GM18502 (cell line): ENCODE measurements around the gene ATXN7L1.
"Not testable (repeated sequence)": the region's sequence is repeated elsewhere in the genome, so short reads cannot be mapped to it uniquely, and the experiment has no call there.

Experiments used
- ATAC-seq: cut with Tn5 transposase; IDR thresholded peaks from one replicate; pipeline ENCODE4 v1.9.1; 2021; ENCODE audit warnings: mild to moderate bottlenecking; ENCODE audit not compliant: unreplicated experiment, poor library complexity

The ATXN7L1 gene

GRCh38 chr7:105715528-105715927 is 160.9 kb downstream of the ATXN7L1 start:
- no peak for ATAC-seq

GRCh38 chr7:105713488-105714465 is 162.6 kb downstream of the ATXN7L1 start:
- ATAC-seq, result no peak

GRCh38 chr7:105712877-105713276 is 163.5 kb downstream of the ATXN7L1 start:
- no peak for ATAC-seq

GRCh38 chr7:105711726-105712402 is 164.5 kb downstream of the ATXN7L1 start:
- no peak for ATAC-seq

- not testable (repeated sequence) for ATAC-seq
Observed at GRCh38 chr7:105710720-105711119, 165.7 kb downstream of the ATXN7L1 start.

- ATAC-seq, result no peak
Observed at GRCh38 chr7:105708763-105709080, 167.7 kb downstream of the ATXN7L1 start.

GRCh38 chr7:105707967-105708762 is 168.2 kb downstream of the ATXN7L1 start:
- no peak for ATAC-seq

- no peak for ATAC-seq
Observed at GRCh38 chr7:105707381-105707780, 169.0 kb downstream of the ATXN7L1 start.

- no peak for ATAC-seq
Observed at GRCh38 chr7:105705427-105705826, 171.0 kb downstream of the ATXN7L1 start.

- ATAC-seq, result no peak
Observed at GRCh38 chr7:105703207-105703930, 173.0 kb downstream of the ATXN7L1 start.

GRCh38 chr7:105699568-105700236 is 176.7 kb downstream of the ATXN7L1 start:
- ATAC-seq, result no peak

- no peak for ATAC-seq
Observed at GRCh38 chr7:105698531-105698930, 177.9 kb downstream of the ATXN7L1 start.

- no peak for ATAC-seq
Observed at GRCh38 chr7:105697753-105698152, 178.6 kb downstream of the ATXN7L1 start.

- ATAC-seq, result not testable (repeated sequence)
Observed at GRCh38 chr7:105697169-105697568, 179.2 kb downstream of the ATXN7L1 start.

GRCh38 chr7:105693576-105693975 is 182.8 kb downstream of the ATXN7L1 start:
- no peak for ATAC-seq

GRCh38 chr7:105691680-105692564 is 184.5 kb downstream of the ATXN7L1 start:
- ATAC-seq, result peak; percentile 56

GRCh38 chr7:105691082-105691679 is 185.2 kb downstream of the ATXN7L1 start:
- ATAC-seq, result peak; percentile 59

- ATAC-seq, result no peak
Observed at GRCh38 chr7:105690325-105690945, 186.0 kb downstream of the ATXN7L1 start.
